Neuronal stem cell (in vitro differentiated cells): ENCODE measurements around the gene PLAAT3.
"Not testable (repeated sequence)": the region's sequence is repeated elsewhere in the genome, so short reads cannot be mapped to it uniquely, and the experiment has no call there.

ENCODE experiments used
- DNase-seq: peaks from one replicate; pipeline ENCODE4 v3.0.0-alpha.2; 2013; ENCODE audit warnings: low spot score
- H2AFZ ChIP-seq: one replicate; pipeline ENCODE4 v1.6.1; 2013; ENCODE audit warnings: mild to moderate bottlenecking, low read length, inconsistent platforms
- H2AK5ac ChIP-seq: 2 replicates; pipeline ENCODE4 v1.6.1; 2013; ENCODE audit warnings: low read depth, mild to moderate bottlenecking, inconsistent platforms, low read length, moderate library complexity, mixed read lengths
- H2BK120ac ChIP-seq: 2 replicates; pipeline ENCODE4 v1.6.1; 2013; ENCODE audit warnings: low read depth, mild to moderate bottlenecking, inconsistent platforms, low read length, moderate library complexity, mixed read lengths
- H2BK12ac ChIP-seq: one replicate; pipeline ENCODE4 v1.6.1; 2013; ENCODE audit warnings: low read length, inconsistent platforms
- H2BK15ac ChIP-seq: 2 replicates; pipeline ENCODE4 v1.6.1; 2013; ENCODE audit warnings: mild to moderate bottlenecking, low read length, inconsistent platforms, mixed read lengths
- H2BK5ac ChIP-seq: one replicate; pipeline ENCODE4 v1.6.1; 2013; ENCODE audit warnings: inconsistent platforms, mild to moderate bottlenecking, low read length, moderate library complexity
- H3K14ac ChIP-seq: one replicate; pipeline ENCODE4 v1.6.1; 2013; ENCODE audit warnings: low read length, inconsistent platforms
- H3K18ac ChIP-seq: 2 replicates; pipeline ENCODE4 v1.6.1; 2013; ENCODE audit warnings: low read length, inconsistent platforms
- H3K23ac ChIP-seq: 2 replicates; pipeline ENCODE4 v1.6.1; 2013; ENCODE audit warnings: low read depth, mild to moderate bottlenecking, mixed read lengths, low read length, inconsistent platforms; ENCODE audit not compliant: poor library complexity
- H3K27ac ChIP-seq: replicated peaks from 3 replicates; pipeline ENCODE4 v1.5.1; 2013; ENCODE audit warnings: low read length, inconsistent platforms
- H3K27me3 ChIP-seq, 3 experiments: 2 replicates each; pipeline ENCODE4 v1.6.1; 2013; ENCODE audit warnings: low read length in 3 of 3, mild to moderate bottlenecking in 2 of 3, inconsistent platforms in 1 of 3, low read depth in 1 of 3, mixed read lengths in 1 of 3, moderate library complexity in 1 of 3; ENCODE audit not compliant: control insufficient read depth in 3 of 3, insufficient read depth in 3 of 3
- H3K36me3 ChIP-seq, 2 donors: replicated peaks in 1 of 2; 2 replicates each; pipeline ENCODE4 v1.6.1; 2013; ENCODE audit warnings: low read length in 2 of 2; ENCODE audit not compliant: control insufficient read depth in 2 of 2, insufficient read depth in 2 of 2
- H3K4ac ChIP-seq: 2 replicates; pipeline ENCODE4 v1.6.1; 2013; ENCODE audit warnings: inconsistent platforms, mild to moderate bottlenecking, low read length, moderate library complexity
- H3K4me1 ChIP-seq, 2 donors: 1 replicate in 1 of 2; 2 replicates in 1 of 2; pipeline ENCODE4 v1.6.1; 2013; ENCODE audit warnings: low read length in 2 of 2, low read depth in 1 of 2; ENCODE audit not compliant: control insufficient read depth in 2 of 2, insufficient read depth in 1 of 2
- H3K4me2 ChIP-seq: one replicate; pipeline ENCODE4 v1.6.1; 2013; ENCODE audit warnings: mild to moderate bottlenecking, low read length, inconsistent platforms; ENCODE audit not compliant: insufficient read depth, poor library complexity, severe bottlenecking
- H3K4me3 ChIP-seq, 2 donors: 2 replicates each; pipeline ENCODE4 v1.5.1; 2013; ENCODE audit warnings: low read length in 2 of 2, mild to moderate bottlenecking in 2 of 2, inconsistent platforms in 1 of 2, moderate library complexity in 1 of 2
- H3K79me1 ChIP-seq: one replicate; pipeline ENCODE4 v1.6.1; 2013; ENCODE audit warnings: low read depth, mild to moderate bottlenecking, inconsistent platforms, low read length, moderate library complexity
- H3K9ac ChIP-seq: one replicate; pipeline ENCODE4 v1.6.1; 2013; ENCODE audit warnings: mild to moderate bottlenecking, low read depth, low read length, inconsistent platforms; ENCODE audit not compliant: poor library complexity
- H3K9me3 ChIP-seq, 2 donors: replicated peaks in 1 of 2; 2 replicates each; pipeline versions ENCODE3 to v1.6.1; 2013; ENCODE audit warnings: low read length in 2 of 2, mild to moderate bottlenecking in 2 of 2, inconsistent platforms in 1 of 2, low read depth in 1 of 2, mixed read lengths in 1 of 2, moderate library complexity in 1 of 2; ENCODE audit not compliant: control insufficient read depth in 2 of 2, insufficient read depth in 1 of 2
- H4K8ac ChIP-seq: one replicate; pipeline ENCODE4 v1.6.1; 2013; ENCODE audit warnings: low read depth, mild to moderate bottlenecking, inconsistent platforms, low read length, moderate library complexity
- H4K91ac ChIP-seq: one replicate; pipeline ENCODE4 v1.6.1; 2013; ENCODE audit warnings: low read length, low read depth, mild to moderate bottlenecking, inconsistent platforms; ENCODE audit not compliant: poor library complexity
- WGBS, 2 donors: extraction: QIAGEN DNeasy Blood & Tissue Kit; methylation state at CpG; one replicate each; pipeline ENCODE4 v1.1.7; 2013; ENCODE audit warnings: missing lambda C conversion rate in 2 of 2, mixed read lengths in 1 of 2; ENCODE audit not compliant: insufficient read length in 2 of 2, insufficient replicate concordance in 1 of 2; ENCODE audit errors: extremely low coverage in 2 of 2; 5-methylcytosine and 5-hydroxymethylcytosine counted together

PLAAT3 gene

GRCh38 chr11:63552921-63553320 is 61.3 kb downstream of the PLAAT3 start:
- Histone ChIP-seq H3K9ac (no peak overlapping the region), H2BK120ac (no peak overlapping the region), H3K18ac (no peak overlapping the region), H2BK5ac (no peak overlapping the region), H3K27me3 (peaks cover 0 to 7% (median 0%) of the 10 kb centered on the region in 3 experiments), H2AFZ (no peak overlapping the region), H3K27ac (no peak overlapping the region), H3K4ac (no peak overlapping the region), H3K14ac (no peak overlapping the region), H3K79me1 (no peaks in the 10 kb centered on the region), H3K4me3 (no peak overlapping the region), H2BK12ac (no peak overlapping the region), H4K91ac (no peak overlapping the region), H3K4me2 (no peak overlapping the region), H3K36me3 (no peaks in the 10 kb centered on the region), H3K9me3 (no peaks in the 10 kb centered on the region), H2AK5ac (no peak overlapping the region), H3K23ac (no peak overlapping the region), H3K4me1 (peaks cover 4 to 5% of the 10 kb centered on the region in 2 donors), H2BK15ac (no peak overlapping the region), H4K8ac (no peak overlapping the region)
- WGBS, 2 donors, result no CpG with 5 or more reads among the region's 7 CpGs
- no peak for DNase-seq

DNA sequence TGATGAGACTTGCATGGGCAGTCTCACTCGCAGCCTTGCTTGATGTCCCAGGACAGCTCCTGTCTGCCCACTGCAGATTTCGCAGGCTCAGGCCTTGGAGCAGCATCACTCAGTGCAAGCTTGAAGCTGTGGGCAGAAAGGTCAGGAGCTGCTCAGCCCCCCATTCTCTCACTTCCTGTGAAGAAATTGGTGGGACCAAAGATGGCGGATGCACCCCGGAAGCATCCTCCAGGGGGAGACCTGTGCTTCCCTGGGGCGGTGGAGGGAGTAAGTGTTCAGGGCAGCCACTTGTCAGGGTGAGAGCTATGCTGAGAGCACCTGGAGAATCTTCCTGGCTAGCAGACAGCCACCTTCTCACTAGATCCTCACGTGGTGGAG is 62.4 kb downstream of the PLAAT3 start:
- Histone ChIP-seq H4K91ac (no peak overlapping the region), H3K4me1 (peaks cover 4 to 5% of the 10 kb centered on the region in 2 donors), H2AK5ac (peak overlapping the region; percentile 3), H3K27ac (no peak overlapping the region), H3K9ac (no peak overlapping the region), H4K8ac (no peak overlapping the region), H2BK120ac (no peak overlapping the region), H3K36me3 (no peaks in the 10 kb centered on the region), H3K27me3 (peaks cover 0 to 7% (median 0%) of the 10 kb centered on the region in 3 experiments), H3K4ac (no peak overlapping the region), H3K18ac (peak overlapping the region; percentile 81), H3K9me3 (no peaks in the 10 kb centered on the region), H3K14ac (no peak overlapping the region), H3K4me2 (no peak overlapping the region), H3K79me1 (no peaks in the 10 kb centered on the region), H2BK12ac (no peak overlapping the region), H2AFZ (no peak overlapping the region), H2BK15ac (no peak overlapping the region), H3K23ac (peak overlapping the region; percentile 28), H2BK5ac (no peak overlapping the region), H3K4me3 (no peak overlapping the region)
- DNase-seq, result no peak
- no CpG with 5 or more reads among the region's 6 CpGs for WGBS, 2 donors

GRCh38 chr11:63551091-63551888 is 62.9 kb downstream of the PLAAT3 start:
- Histone ChIP-seq H3K4me1 (peaks cover 2 to 5% of the 10 kb centered on the region in 2 donors), H3K36me3 (no peaks in the 10 kb centered on the region), H2AFZ (no peak overlapping the region), H2BK12ac (no peak overlapping the region), H4K91ac (no peak overlapping the region), H3K9ac (no peak overlapping the region), H3K14ac (no peak overlapping the region), H3K23ac (no peak overlapping the region), H3K4me3 (no peak overlapping the region), H2AK5ac (peak overlapping the region; percentile 3), H3K9me3 (no peaks in the 10 kb centered on the region), H3K18ac (no peak overlapping the region), H3K27ac (no peak overlapping the region), H3K4ac (no peak overlapping the region), H2BK15ac (no peak overlapping the region), H3K27me3 (peaks cover 0 to 7% (median 0%) of the 10 kb centered on the region in 3 experiments), H3K4me2 (no peak overlapping the region), H4K8ac (no peak overlapping the region), H2BK5ac (no peak overlapping the region), H2BK120ac (no peak overlapping the region), H3K79me1 (no peaks in the 10 kb centered on the region)
- no CpG with 5 or more reads among the region's 27 CpGs for WGBS, 2 donors
- DNase-seq, result no peak

DNA sequence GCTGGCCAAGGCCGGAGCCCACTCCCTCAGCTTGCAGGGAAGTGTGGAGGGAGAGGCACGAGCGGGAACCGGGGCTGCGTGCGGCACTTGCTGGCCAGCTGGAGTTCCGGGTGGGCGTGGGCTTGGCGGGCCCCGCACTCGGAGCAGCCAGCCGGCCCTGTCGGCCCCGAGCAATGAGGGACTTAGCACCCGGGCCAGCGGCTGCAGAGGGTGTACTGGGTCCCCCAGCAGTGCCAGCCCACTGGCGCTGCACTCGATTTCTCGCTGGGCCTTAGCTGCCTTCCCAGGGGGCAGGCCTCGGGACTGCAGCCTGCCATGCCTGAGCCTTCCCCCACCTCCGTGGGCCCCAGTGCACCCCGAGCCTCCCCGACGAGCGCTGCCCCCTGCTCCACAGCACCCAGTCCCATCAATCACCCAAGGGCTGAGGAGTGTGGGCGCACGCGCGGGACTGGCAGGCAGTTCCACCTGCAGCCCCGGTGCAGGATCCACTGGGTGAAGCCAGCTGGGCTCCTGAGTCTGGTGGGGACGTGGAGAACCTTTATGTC is 64.0 kb downstream of the PLAAT3 start:
- H2AK5ac ChIP-seq, H3K79me1 ChIP-seq: not testable (repeated sequence)
- no CpG with 5 or more reads among the region's 31 CpGs for WGBS, 2 donors

More for the DNA sequence above, 64.0 kb downstream of the PLAAT3 start:
- not testable (repeated sequence) for DNase-seq, H4K91ac ChIP-seq, H3K4me1 ChIP-seq, H2BK120ac ChIP-seq, H3K27ac ChIP-seq, H3K4me3 ChIP-seq, H2BK15ac ChIP-seq, H3K4me2 ChIP-seq, H4K8ac ChIP-seq, H3K18ac ChIP-seq, H2BK12ac ChIP-seq, H3K4ac ChIP-seq, H3K36me3 ChIP-seq, H2BK5ac ChIP-seq, H3K23ac ChIP-seq, H2AFZ ChIP-seq, H3K14ac ChIP-seq, H3K9ac ChIP-seq, H3K27me3 ChIP-seq, H3K9me3 ChIP-seq
